ENCODE data around the gene SPDEF. TPM values are rescaled to one million over a fixed set of nuclear protein-coding genes. Genes with fewer than 3 reads are reported as not detected.
A peak's percentile ranks its signal among the peaks of the same experiment; 100 is the strongest.

The SPDEF gene
- polyA plus RNA-seq, 4 donors, result 0.15 to 0.18 (median 0.16) TPM; not detected in 1

DNA sequence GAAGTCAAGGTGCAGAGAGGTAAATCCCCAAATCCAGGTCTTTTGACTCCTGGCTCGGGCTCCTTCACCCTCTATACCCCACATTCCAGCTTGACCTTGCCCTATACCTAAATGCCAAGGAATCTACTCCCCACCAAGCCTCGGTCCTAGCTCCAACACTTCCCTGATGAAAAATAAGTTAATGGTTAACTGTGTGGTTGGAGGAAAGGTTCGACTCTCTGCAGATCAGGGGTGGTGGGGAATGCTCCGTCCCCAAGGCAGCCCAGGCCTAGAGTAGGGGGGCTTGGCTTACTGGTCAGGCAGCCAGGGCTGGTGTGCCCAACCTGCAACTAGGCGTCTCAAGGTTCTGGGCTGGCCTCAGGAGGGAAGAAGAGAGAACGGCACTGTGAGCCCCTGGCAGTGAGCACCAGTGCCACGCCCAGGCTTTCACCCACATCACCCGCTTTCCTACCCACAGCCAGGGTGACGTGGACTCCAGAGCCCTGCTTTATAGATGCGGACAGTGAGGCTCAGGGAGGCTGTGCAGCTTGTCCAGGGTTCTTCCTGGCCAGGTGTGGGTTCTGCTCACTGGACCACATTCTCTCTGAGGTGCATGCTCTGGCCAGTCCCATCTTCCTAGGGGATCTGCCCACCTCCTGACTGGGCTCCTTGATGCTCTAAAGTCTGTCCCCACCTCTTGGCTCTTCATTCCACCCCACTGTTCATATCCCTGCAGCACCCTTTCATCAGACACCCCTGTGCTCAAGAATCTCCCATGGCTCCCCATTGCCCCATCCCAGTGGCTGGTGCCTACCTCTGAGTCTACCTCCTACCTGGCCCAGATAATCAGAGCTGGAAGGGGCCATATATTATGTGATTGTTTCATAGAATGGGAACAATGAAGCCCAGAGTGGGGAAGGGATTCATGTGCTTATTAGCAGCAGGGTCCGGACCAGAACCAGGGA, 8.2 kb downstream of the SPDEF start:
- DNase-seq (ENCODE audit: low read depth in 4 of 4, low spot score in 3 of 4), result no peak

DNA sequence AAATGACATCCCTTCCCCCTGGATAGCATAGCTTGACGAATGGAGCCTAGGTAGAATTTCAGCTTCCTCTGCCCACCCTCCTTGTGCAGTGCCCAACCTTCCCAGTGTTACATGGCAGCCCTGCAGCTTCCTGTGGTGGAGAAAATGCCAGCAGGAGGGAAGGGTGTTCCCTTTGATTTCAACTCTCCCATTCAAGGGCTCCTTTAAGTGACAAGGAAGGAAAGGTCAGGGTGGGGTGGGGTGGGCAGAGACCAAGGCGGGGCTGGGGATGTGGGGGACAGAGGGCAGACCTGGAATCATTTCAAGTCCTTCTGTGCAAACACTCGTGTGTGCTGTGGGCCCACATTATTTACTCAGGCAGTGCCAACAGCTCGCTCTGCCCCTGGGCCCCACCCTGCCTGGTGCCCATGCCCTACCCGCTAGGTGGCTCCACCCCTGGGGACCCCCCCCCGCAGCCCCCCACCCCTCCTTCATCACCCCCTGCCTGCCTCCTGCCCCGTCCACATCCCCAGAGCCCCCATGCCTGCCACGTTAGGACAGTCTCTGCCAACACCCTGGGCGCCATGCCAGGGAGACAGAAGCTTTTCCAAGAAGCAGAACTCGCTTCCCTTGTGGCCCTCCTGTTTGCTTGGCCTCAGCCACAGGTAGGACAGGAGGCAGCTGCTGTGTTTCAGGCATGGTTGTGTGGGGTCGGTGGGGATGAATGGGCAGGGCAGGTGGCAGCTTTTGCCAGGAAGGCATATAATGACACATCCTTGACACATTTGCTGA, 9.4 kb downstream of the SPDEF start:
- DNase-seq (ENCODE audit: low read depth in 4 of 4, low spot score in 3 of 4), result no peak

- no peak for DNase-seq (ENCODE audit: low read depth in 4 of 4, low spot score in 3 of 4)
Observed at GRCh38 chr6:34544776-34545471, 11.2 kb downstream of the SPDEF start.

GRCh38 chr6:34544052-34544604, 12.0 kb downstream of the SPDEF start:
- DNase-seq (ENCODE audit: low read depth in 4 of 4, low spot score in 3 of 4), result no peak

DNA sequence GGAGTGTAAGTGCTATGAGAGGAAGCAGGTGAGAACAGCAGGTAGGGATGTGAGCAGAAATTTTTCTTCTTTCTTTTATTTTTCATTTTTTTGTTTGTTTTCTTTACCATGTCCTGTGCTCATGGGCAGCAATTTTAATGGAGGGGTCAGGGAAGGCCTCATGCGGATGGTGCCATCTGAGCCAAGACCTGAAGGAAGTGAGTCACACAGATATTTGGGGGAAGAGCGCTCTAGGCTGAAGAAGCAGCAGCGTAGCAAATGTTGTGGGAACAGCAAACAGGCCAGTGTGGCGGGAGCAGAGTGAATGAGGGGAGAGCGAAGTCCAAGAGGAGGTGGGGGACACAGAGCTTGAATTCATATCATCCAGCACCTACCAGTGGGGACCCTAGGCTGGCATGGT, 12.7 kb downstream of the SPDEF start:
- DNase-seq (ENCODE audit: low read depth in 4 of 4, low spot score in 3 of 4), result no peak

GRCh38 chr6:34540841-34541240, 15.3 kb downstream of the SPDEF start:
- no peak for DNase-seq (ENCODE audit: low read depth in 4 of 4, low spot score in 3 of 4)

DNA sequence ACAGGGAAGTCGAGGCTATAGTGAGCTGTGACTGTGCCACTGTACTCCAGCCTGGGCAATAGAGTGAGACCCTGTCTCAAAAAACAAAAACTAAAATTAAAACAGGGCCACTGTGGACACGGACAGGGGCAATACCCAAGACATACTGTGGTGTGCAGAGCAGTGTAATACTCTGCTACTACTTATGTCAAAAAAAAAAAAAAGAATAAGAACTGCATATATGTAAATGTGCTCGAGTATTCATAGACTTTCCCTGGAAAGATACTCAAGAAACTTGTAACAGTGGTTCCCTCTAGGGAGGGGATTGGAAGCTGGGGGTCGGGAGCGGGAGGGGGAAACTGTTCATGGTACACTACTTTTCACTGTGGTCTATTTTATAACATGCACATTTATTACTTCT, 15.9 kb downstream of the SPDEF start:
- no peak for DNase-seq (ENCODE audit: low read depth in 4 of 4, low spot score in 3 of 4)

GRCh38 chr6:34539181-34539580, 16.9 kb downstream of the SPDEF start:
- no peak for DNase-seq (ENCODE audit: low read depth in 4 of 4, low spot score in 3 of 4)

- DNase-seq (ENCODE audit: low read depth in 4 of 4, low spot score in 3 of 4), result no peak
Observed at GRCh38 chr6:34538581-34538980, 17.5 kb downstream of the SPDEF start.

DNA sequence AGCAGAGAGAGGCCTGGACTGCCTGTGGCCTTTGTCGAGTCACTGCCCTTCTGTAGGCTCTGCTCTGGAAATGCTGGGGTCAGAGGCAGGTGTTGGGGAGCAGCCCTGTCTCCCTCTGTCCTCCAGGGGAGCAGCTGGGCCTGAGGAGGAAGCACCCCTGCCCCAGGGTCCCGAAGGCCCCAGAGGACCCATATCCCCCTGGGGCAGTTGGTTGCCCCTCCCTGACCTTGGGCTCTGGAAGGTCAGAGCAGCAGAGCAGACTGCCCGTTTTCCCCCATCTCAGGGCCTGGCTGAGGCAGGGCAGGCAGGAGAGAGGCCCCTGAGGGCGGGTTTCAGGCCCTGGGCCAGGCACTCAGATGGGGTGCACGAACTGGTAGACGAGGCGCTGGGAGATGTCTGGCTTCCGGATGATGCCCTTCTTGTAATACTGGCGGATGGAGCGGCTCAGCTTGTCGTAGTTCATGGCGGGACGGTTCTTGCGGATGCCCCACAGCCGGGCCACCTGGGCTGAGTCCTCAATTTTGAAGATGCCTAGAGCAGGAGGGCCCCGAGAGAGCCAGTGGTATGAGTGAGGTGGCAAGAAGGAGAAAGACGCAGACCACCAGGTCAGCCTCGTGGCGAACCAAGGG, 18.1 kb downstream of the SPDEF start:
- no peak for DNase-seq (ENCODE audit: low read depth in 4 of 4, low spot score in 3 of 4)

- no peak for DNase-seq (ENCODE audit: low read depth in 4 of 4, low spot score in 3 of 4)
Observed at GRCh38 chr6:34536959-34537848, 18.9 kb downstream of the SPDEF start.

DNA sequence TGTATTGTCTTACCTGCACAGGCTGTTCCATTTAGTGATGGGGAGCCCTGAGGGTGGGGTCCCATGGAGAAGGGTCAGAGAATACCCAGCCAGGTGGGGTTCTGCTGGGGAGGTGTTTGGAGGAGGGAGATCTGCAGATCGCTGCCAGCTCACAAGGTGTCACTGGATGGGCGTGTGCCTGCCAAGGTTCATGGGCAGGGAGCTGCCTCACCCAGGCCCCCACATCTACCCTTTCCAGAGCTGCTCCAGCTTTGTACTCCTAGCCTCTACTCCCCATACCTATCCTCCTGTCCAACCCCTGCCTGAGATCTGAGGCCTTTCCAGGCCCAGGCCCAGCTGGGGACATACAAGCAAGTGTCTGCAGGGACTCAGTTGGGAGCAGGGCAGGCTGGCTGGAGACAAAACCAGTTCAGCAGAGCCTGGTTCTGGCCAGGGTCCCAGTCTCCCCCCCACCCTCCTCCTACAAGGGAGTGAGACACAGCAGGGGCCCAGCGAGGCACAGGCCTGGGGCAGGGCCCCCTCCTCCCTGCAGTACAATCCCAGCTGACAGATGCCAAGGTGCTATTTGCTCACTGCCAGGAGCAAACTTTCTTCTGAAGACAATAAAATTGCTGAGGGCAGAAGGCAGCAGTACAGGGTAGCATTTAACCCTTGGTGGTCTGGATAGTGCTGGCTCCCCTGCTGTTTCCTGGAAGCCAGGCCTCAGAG, 19.7 kb downstream of the SPDEF start:
- DNase-seq (ENCODE audit: low read depth in 4 of 4, low spot score in 3 of 4), result no peak

GRCh38 chr6:34535646-34536045, 20.5 kb downstream of the SPDEF start:
- no peak for DNase-seq (ENCODE audit: low read depth in 4 of 4, low spot score in 3 of 4)

GRCh38 chr6:34535199-34535598, 20.9 kb downstream of the SPDEF start:
- DNase-seq (ENCODE audit: low read depth in 4 of 4, low spot score in 3 of 4), result no peak

DNA sequence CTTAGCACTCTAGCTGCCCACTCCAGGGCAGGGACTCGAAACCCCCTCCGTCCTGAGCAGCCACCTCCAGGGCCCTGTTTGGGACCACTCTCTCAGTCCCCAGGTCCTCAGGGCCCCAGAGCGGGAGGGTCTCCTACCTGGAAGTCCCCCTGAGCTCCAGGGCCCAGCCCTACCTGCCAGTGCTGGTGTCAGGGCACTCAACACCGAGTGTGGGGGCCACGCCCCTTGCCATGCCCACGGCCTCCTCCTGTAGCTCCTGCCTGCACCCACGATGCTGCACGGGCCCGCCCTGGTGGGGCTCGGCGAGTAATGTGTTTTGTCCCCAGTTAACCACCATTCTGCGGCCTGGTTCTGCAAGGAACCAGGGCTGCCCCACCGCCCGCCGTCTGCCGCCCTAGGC, 21.5 kb downstream of the SPDEF start:
- DNase-seq (ENCODE audit: low read depth in 4 of 4, low spot score in 3 of 4), result no peak

DNA sequence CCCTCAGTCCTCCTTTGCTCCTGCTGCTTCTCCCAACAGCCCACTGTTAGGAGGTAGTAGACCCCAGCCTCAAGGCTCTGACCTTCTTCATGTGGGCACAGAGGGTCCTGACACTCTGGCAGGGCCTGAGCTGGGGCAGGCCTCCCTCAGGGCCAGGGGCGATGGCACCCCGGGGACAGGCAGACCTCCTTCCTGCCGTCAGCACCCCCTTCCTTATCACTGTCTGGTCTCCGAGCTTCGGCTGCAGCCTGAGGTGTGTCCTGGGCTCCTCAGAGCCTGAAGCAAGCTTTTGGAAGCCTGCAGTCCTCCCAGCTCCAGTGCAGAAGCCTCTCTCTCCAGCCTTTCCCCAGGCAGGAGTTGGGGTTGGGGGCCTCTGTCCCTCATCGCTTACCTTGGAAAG, 22.0 kb downstream of the SPDEF start:
- no peak for DNase-seq (ENCODE audit: low read depth in 4 of 4, low spot score in 3 of 4)

- DNase-seq (ENCODE audit: low read depth in 4 of 4, low spot score in 3 of 4), result no peak
Observed at GRCh38 chr6:34532230-34532629, 23.9 kb downstream of the SPDEF start.

DNA sequence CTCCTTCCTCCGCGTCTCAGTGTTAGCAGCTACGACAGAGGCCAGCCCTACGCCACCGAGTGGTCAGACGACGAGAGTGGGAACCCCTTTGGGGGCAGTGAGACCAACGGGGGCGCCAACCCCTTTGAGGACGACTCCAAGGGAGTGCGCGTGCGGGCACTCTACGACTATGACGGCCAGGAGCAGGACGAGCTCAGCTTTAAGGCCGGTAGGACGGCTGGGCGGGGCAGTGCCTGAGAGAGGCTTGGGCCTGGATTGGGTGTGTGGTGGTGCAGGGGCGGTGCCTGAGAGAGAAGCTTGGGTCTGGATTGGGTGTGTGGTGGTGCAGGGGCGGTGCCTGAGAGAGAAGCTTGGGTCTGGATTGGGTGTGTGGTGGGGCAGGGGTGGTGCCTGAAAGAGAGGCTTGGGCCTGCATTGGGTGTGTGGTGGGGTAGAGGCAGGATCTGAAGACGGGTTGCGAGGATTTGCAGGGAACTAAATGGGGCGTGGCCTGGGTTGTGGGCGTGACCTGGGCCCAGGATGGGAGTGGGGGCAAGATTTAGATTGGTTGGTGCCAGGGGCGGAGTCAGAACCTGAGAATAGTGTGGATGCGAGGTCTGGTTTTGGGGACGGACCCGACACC, 24.4 kb downstream of the SPDEF start:
- peak in 2 of 4 donors; percentile 51 to 79 for DNase-seq (ENCODE audit: low read depth in 4 of 4, low spot score in 3 of 4)
